CD4-positive, alpha-beta T cell treated with Interleukin-4 for 1 hour (primary cell): ENCODE measurements around the gene FMO3.

ENCODE experiments used
- DNase-seq, 2 donors: peaks; one replicate each; pipeline ENCODE4 v3.0.0-alpha.2; 2020 to 2022

FMO3 gene

DNA sequence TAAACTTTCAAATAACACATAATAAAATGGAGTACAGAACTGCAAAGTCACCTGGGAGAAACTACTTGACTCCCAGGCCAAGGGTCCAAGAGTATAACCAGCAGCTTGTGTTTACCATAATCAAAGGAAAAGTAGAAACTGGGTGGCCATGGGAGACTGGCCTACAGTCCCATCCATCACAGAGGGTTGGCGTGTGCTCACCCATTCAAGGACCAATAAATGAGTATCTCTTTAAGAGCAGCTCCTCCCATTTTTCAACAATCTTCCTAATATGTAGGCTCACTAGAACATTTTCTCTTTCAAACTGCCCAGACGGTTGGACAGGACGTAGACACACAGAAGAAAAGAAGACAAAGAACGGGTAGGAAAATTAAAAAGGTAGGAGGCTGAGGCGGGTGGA is at the start of gene FMO3:
TSS of gene FMO3 (plus strand) at position 302 of the 400 bp plus-strand sequence. CDS start 1,754 bp downstream, outside the sequence.
- DNase-seq: no peak

DNA sequence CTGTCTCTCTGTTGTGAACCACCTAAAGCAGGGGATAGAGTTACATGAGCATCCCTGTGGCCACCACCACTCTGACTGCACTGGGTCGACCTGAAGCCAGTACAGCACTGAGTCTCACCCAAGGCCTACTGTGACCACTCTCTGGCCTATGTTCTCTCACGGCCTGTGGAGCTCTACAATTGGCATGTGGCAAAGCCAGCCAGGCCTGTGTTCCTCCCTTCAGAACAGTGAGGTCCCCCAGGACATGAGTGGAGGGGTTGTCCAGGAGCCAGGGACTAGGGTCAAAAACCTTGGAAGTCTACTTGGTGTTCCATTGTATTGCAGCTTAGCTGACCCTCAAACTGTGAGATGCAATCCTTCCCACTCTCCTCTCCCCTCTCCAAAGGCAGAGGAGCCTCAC is 42.7 kb upstream of the FMO3 start:
- DNase-seq: no peak

DNA sequence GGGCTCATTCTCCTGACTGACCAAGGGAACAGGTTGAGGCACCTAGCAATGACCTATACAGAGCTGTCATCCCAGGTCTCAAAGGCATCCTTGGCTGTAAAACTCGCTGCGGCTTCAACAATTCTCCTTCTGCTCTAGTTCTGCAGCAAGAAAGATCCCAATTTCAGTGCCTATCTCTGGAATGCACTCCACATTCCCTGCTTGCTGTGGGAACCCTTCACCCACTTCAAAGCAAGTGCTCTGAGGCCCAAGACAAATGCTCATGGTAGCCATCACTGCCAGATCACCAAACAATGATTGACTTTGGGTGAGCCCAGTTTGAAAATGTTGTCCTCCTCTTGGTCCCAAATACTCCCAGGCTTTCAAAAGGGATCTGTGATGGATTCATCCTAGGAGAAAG is 37.7 kb upstream of the FMO3 start:
- no peak for DNase-seq

DNA sequence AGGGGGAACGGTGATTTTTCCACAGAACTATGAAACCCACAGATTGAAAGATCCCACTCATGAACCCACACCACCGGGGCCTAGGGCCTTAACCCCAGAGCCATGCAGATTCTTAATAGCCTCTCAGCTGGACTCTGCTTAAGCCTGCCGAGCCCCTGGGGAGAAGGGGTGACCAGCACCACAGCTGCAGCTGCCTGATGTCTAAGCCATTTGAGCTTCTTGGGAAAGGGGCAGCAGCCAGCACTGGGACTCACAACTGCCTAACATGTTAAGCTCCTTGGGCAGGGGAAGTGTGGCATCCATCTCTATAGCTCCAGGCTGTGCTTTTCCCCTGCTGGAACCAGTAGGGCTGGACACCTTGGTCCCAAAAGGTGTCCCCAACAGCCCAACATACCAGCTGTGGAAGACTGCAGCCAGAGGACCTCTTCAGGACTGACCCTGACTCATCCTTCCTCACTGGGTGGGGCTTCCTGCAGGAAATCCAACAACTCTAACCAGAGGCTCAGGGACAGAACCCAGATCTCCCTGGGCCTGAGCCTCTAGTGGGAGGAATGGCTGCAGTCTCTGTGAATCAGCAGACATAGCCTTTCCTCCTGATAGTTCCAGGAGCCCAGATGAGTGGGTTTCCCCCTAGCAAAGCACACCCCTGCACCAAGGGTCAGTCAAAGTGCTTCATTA is 34.6 kb upstream of the FMO3 start:
- DNase-seq: no peak

DNA sequence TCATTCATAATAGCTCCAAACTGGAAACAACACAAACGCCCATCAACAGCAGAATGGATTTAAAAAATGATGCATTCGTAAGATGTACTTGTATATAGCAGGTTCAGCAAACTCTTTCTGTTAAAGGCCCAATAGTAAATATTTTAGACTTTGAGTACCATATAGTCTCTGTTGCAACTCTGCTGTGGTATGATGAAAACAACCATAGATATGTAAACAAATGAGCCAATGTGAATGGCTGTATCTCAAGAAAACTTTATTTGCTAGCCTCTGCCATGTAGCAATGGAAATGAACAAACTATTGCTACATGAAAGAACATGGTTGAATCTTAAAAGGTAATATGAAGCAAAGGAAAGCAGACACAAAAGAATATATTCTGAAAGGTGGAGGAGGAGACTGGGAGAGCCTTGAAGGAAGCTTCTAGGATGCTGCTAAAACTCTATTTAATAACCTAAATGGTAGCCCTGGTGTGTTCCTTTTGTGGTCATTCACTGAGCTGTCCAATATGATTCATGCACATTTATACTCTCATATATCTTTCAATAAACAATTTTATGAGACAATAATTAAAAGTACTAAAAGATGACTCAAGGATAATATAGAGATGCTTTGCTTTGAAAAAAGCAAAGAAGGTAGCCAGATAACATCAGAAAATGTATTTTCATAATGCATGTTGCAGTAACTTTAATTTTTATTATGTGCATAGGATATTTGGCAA is 29.1 kb upstream of the FMO3 start:
- no peak for DNase-seq

DNA sequence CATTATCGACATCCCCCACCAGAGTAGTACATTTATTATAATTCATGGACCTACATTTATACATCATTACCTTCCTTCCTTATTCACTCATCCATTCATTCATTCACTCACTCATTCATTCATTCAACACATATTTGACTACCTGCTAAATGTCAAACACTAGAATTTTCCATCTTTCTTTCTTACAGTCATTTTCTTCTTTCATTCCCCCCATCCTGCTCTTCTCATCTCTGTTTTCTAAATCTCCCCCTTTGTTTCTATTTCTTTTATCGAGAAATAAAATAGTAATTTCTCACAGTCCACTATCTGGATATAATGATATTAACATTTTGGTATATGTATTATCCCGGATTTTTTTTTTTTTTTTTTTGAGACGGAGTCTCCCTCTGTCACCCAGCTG is 27.8 kb upstream of the FMO3 start:
- DNase-seq: no peak

DNA sequence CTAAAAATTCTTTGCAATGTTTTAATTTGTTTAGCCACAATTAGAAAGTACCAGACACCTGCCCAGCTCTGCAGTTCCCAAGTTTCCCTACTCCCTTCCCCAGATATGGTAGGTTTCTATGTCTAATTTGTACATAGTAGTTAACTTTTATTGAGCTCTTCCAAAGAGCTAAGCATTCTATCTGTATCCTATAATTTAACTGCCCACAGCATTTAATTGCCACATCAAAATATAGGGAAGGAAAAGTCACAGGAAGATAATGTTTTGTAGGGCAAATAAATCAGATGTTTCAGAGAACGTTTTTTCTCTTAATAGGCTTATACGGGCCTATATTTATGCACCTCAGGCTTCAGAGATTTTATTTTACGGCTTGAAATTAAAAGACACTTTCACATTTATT is 15.7 kb upstream of the FMO3 start:
- DNase-seq: no peak

DNA sequence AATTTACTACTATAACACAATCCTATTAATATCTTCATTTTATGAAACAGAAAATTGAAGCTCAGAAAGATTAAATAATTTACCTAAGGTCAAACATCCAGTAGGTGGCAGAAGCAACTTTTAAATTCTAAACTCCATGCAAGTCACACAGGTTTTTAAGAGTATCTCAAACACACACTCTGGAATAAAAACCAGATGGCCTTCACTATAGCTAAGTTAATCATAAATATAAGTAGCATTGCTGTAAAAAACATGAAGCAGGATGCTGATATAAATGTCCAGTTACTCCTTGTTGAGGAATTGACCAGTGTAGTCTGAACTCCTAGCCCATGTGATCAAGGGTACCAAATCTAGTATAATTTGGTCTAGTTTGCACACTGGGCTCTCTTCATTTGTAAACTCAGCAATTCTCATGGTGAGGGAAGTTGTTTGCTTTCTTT is 9.4 kb upstream of the FMO3 start:
- DNase-seq: no peak

DNA sequence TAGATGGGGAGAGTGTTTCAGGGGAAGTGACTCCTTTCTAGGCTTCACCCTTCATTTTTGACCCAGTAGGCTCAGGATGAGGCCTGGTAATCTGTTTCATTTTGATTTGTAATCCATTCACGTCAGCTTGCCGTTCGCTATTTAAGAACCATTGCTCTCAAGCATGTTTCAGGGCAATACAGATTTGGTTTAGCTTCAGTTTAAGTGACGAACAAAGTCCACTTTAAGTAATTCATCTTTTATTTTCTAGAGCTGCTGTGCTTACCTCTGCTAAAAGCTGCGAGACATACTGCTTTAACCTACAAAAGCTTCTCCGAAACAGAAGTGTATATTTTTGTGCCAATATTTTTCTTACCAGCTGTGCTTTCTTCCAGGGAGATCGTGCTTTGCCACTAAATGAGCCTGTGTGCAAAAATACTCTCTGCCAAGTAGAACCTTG is 8.9 kb upstream of the FMO3 start:
- DNase-seq: no peak

DNA sequence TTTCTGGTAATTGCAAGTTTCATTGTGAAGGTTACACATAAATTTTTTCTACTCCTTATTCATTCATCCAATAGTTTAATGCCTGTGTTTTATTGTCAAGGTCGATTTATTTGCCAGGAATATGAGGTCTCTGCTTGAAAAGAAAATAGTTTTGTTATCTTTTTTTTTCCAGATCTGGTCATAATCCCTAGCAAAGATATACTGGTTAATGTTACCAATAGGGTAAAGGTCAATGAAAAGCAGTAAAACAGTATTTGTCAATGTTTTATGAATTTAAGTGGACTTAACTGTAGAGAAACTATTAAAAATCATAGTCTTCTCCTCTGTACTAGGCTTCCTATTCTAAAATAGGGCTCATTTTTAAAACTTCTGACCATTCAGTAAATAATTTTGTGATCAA is 8.1 kb upstream of the FMO3 start:
- no peak for DNase-seq

DNA sequence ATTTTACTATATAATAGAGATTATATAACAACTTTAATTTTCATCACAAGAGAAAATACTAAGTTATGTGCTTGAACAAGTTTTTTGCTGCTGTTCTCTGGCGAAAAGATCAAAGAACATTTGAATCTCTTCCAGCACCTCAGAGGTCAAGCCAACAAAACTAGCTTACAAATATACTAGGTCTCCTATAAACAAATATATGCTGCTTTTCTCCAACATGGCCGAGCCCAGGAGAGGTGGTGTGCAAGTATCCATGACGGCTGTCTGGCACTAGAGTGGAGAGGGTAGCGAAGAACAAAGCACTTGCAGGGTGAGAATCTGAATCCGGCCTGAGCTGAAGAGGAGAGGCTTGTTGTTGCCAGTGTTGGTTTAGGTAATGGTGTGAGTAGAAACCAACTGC is 7.5 kb upstream of the FMO3 start:
- no peak for DNase-seq

DNA sequence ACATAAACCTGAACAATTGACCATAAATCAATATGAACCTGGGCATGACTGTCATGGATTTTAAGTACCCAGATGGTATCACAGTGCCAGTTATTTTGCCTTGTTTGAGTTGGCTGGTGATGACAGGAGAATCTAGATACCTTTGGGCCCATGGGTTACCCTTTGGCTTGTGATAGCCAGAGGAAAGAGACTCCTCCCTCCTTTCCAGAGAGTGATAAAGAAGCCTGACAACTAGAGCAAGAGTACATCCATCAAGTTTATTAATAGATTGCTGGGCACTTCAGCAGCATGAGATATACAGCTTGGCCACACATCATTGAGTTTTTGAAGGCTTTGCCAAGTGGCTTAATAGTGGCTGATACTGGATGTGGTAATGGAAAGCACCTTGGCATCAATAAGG is 6.6 kb upstream of the FMO3 start:
- no peak for DNase-seq

DNA sequence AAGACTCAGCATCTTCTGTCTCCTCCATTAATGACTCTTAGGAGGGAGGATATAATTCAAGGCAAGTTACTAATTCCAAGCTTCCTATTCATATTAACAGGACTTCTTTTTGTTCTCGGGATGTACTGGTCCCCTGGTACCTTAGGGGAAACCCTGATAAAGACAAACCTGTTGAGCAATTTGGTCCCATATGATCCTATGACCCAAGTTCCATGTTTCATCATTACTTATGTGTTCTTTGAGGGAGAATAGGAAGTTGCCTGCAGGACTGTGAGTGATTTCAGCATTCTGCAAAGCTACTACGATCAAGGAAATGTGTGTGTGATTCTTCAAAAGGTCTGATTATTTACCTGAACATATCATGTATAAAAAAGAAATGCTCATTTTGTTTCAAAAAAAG is 5.8 kb upstream of the FMO3 start:
- DNase-seq: no peak

DNA sequence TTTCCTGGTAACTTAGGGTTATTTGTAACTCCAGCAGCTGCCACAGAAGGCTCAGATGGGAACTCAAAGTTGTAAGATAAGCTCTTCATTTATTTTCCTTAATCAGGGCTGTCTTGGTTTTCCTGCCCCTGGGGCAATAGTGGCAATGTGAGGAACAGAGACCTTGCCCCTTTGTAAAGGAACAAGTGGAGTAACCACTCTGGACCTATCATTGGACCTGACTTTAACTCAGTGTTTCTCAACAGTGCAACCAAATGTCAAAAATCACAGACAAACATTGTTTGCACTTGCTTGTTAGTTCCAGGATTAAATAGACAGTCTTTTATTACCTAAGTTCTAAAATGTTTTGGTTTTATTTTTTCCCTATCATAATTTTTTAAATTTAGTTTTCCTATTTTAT is 2.8 kb upstream of the FMO3 start:
- DNase-seq: no peak

DNA sequence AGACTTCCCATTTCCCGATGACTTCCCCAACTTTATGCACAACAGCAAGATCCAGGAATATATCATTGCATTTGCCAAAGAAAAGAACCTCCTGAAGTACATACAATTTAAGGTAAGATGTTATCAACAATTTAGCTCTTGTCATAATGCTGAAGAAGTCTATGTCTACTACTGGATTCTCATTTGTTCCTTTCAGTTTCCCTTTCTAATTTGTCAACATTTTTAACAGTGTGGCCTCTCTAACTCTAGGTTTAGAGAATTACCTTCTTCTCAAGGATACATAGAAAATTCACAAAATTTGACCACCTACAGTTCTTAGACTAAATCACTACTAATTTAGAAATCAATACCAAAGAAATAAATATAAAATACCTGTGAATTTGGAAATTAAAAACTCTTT is 13.2 kb downstream of the FMO3 start:
- no peak for DNase-seq

DNA sequence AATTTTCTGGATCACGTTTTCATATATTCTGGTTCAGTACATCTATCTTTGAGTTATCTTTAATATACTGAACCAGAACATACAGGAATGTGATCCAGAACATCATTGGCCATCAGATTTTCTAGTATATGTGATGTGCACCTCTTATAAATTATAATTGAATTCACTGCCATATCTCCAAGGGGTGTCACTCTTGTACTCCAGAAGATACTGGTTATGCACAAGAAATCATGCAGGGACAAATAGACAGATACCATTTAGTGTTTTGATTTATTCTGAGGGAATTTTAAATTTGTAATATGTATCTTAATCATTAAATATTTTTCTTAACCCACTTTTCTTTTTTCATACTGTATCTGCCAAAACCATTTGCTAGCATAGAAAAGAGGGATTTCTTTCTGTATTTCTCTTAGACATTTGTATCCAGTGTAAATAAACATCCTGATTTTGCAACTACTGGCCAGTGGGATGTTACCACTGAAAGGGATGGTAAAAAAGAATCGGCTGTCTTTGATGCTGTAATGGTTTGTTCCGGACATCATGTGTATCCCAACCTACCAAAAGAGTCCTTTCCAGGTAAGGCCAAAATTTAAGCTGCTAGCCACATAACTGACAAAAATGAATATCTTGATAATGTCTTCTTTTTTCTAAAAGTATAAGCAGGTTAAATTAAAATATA is 16.7 kb downstream of the FMO3 start:
- no peak for DNase-seq

DNA sequence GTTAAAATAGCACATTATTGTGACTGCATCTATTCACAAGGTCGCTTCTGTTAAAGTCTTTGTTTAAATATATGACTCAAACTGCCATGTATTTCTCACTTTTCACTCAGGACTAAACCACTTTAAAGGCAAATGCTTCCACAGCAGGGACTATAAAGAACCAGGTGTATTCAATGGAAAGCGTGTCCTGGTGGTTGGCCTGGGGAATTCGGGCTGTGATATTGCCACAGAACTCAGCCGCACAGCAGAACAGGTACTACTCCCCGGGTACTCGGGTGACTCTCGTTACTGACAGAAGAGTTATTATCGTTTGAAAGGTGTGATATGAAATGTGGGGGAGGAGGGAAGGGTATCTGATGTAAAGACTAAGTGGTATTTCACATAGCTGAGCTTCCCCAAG is 17.3 kb downstream of the FMO3 start:
- DNase-seq: no peak

DNA sequence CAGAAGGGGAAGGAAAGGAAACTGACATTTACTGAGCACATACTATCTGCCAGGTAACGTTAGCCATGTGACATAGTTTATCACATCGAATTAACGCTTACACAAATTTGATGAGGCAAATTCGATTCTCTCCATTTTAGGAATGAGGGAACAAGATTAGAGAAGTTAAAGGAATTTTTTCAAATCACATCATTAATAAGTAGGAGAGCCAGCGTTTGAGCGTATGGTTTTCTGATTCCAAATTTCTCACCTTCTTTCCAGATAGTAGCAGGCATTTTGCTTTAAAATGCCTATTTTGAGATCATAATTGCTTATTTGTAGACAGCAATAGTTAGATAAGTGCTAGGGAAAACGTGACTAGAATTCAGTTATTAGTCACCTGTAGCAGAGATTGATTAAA is 19.3 kb downstream of the FMO3 start:
- no peak for DNase-seq

DNA sequence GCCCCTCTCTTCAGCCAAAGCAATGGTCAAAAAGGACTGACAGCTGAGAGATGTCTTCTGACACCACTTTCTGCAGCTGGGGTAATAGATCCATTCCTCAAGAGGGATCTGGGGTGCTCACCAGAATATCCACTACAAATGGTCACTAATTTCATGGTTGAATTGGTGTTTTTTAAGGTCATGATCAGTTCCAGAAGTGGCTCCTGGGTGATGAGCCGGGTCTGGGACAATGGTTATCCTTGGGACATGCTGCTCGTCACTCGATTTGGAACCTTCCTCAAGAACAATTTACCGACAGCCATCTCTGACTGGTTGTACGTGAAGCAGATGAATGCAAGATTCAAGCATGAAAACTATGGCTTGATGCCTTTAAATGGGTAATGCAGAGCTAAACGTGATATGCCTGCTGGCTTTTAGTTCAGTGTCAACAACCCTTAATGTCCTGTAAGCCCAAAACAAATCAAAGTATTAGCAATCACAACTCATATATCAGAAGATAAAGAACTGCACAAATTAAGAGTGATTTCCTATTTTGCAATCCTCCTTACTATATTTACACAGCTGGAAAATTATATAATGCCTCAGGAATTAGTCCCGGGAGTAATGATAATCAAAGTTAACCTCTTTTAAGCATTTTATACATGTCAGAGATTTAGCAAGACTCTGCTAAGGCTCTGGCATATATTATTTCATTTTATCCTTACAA is 20.1 kb downstream of the FMO3 start:
- DNase-seq: no peak

DNA sequence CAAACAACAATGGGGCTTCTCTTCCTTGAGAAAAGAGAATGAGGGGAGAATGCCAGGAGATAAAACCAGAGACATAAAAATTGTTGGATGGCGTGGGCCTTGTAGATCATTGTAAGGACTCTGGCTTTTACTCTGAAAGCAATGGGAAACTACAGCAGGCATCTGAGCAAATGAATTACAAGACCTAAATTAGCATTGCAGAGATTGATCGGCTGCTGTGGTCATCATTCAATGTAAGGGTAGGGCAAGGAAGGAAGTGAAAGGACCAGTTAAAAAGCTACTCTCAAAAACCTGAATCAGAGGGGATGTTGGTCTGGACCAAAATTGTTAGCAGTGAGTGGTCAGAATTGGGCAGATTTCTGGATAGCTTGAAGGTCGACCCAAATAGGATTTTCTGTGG is 21.4 kb downstream of the FMO3 start:
- no peak for DNase-seq

DNA sequence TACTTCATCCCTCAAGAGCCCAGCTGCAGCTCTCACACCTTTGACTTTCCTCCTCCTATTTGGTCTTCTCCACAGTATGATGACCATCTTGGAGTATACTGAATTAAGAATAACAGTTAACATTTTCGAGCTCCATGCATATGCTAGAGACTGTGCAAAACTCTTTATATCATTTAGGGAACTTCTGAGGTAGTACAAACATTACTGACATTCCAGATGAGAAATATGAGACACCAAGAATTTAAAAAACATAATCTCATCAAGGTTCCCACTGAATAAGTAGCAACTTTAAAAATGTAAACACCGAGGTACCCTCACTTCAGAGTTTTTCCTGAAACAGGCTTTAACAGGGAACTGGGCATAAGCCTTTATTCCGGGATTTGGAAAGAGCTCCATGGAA is 22.7 kb downstream of the FMO3 start:
- DNase-seq: no peak

DNA sequence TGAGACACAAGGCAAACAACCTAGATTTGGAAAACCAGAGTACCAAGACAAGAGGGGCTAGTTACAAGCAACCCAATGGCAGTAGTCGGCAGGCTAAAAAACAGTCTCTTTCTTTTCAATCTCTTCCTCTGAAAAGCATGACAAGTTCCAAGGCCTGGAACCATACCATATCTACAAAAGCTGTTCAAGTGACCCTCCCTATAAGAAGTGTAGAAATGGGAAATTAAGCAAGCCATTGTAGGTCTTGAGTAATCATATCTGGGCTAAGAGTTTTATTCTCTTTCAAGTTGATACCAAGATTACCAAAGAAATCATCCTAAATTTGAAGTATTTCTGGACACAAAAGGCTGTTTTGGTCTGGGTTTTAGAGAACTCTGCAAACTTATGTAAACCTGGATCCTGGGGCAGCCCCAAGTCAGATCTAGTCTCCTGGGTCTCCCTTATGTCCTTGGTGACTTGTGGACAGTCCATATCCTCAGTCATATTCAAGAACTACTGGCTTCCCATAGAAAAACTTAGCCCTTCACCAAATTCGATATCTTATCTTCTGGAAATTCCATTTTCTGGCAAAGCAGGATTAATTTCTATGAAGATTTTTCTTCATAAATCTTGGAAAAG is 24.7 kb downstream of the FMO3 start:
- DNase-seq: no peak

DNA sequence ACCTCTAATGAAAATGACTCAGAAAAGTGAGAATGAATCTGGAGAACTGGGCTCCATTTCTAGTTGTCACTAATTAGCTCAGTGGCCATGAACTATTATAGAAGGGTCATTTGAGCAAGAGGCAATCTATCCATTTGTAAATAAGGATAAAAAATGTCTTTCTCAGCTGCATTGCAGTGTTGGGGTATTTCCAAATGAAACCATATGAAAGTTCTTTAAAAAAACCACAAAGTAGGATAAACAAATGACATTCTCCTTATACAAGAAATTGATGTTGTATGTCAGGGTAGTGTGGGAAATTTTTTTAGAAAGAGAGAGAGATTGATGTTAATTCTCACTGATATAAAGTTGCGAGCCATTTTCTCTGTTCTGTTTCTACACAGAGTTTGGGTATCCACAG is 26.0 kb downstream of the FMO3 start:
- DNase-seq: no peak
